Measurements from ENCODE around the gene DNPH1. TPM values are rescaled to one million over a fixed set of nuclear protein-coding genes. Genes with fewer than 3 reads are reported as not detected.

Gene DNPH1
- total RNA-seq, 4 donors from 2014 or later = 42.3 to 87.6 (median 69.2) TPM

DNA sequence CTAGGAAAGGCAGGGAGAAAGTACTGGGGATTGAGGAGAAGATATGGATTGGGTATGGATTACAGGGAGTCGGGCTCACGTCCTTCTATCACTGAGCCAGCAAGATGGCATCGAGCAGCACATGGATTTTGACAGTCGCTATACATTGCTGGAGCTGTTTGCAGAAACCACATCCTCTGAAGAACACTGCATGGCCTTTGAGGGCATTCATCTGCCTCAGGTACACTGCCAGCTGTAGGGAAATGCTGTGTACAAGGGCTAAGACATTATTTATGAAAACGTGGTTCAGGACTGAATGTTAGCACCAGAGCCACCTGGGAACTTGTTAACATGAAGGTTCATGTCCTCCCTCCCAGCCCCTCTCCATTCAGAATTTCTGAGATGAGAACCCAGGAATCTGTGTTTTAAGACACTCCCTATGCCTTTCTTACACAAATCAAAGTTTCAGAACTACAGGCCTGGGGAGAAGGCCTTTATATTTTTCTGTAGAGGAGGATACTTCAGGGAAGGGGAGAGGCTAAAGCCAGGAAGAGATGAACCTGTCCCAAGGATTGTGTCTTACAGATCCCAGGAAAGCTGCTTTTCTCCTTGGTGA lies 43.8 kb downstream of the DNPH1 start:
- TF ChIP-seq, protein P1, sequence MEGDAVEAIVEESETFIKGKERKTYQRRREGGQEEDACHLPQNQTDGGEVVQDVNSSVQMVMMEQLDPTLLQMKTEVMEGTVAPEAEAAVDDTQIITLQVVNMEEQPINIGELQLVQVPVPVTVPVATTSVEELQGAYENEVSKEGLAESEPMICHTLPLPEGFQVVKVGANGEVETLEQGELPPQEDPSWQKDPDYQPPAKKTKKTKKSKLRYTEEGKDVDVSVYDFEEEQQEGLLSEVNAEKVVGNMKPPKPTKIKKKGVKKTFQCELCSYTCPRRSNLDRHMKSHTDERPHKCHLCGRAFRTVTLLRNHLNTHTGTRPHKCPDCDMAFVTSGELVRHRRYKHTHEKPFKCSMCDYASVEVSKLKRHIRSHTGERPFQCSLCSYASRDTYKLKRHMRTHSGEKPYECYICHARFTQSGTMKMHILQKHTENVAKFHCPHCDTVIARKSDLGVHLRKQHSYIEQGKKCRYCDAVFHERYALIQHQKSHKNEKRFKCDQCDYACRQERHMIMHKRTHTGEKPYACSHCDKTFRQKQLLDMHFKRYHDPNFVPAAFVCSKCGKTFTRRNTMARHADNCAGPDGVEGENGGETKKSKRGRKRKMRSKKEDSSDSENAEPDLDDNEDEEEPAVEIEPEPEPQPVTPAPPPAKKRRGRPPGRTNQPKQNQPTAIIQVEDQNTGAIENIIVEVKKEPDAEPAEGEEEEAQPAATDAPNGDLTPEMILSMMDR (IDR thresholded peaks at IDR 0.05 in 4 of 5, conservative IDR thresholded peaks at IDR 0.05 in 1 of 5) = no peak
- no peak for TF ChIP-seq POLR2A (IDR thresholded peaks at IDR 0.05)
- no peak for ATAC-seq
- Histone ChIP-seq H3K27ac (no peak overlapping the region), H3K9me3 (no peaks in the 10 kb centered on the region), H3K4me1 (peaks cover 16 to 22% of the 10 kb centered on the region in 2 donors), H3K36me3 (peaks cover 0 to 55% of the 10 kb centered on the region in 2 donors), H3K4me3 (no peak overlapping the region), H3K27me3 (no peaks in the 10 kb centered on the region)
- no peak for DNase-seq
- in situ Hi-C loops (cut with MboI; ENCODE audit: low sequenced_read_pairs in 4 of 4) = no loop called here
- intact Hi-C loops (cut with DNase I; ENCODE audit: low total_unique reads) = no loop called here

DNA sequence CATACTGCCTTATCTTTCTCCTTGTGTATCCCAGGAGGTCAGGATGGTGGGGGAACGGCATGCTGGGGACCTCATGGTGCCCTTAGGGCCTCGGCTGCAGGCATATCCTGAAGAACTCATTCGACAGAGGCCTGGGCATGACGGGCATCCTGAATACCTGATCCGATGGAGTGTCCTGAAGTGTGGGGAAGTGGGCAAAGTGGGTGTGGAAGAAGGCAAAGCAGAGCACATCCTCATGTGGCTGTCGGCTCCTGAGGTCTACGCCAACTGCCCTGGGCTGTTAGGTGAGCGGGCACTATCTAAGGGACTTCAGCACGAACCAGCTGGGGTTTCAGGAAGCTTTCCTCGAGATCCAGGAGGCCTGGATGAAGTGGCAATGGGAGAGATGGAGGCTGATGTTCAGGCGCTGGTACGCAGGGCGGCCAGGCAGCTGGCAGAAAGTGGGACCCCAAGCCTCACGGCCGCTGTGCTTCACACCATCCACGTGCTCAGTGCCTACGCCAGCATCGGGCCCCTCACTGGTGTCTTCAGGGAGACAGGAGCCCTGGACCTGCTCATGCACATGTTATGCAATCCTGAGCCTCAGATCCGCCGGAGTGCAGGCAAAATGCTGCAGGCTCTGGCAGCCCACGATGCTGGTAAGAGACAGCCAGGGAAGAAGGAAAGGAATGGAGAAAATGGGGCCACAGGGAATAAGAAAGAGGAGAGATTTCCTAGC lies 44.9 kb downstream of the DNPH1 start:
- DNase-seq (no peak), ATAC-seq (no peak)
- Histone ChIP-seq H3K4me1 (peaks cover 16 to 22% of the 10 kb centered on the region in 2 donors), H3K9me3 (no peaks in the 10 kb centered on the region), H3K27ac (no peak overlapping the region), H3K27me3 (no peaks in the 10 kb centered on the region), H3K36me3 (peaks cover 0 to 54% of the 10 kb centered on the region in 2 donors), H3K4me3 (no peak overlapping the region)
- in situ Hi-C loops (cut with MboI; ENCODE audit: low sequenced_read_pairs in 4 of 4) = no loop called here
- TF ChIP-seq, protein P1 (IDR thresholded peaks at IDR 0.05 in 4 of 5, conservative IDR thresholded peaks at IDR 0.05 in 1 of 5) = no peak
- no peak for TF ChIP-seq POLR2A (IDR thresholded peaks at IDR 0.05)
- intact Hi-C loops (cut with DNase I; ENCODE audit: low total_unique reads) = loop anchor here (5.0 kb wide), 1 partner anchor 333 kb away; the partner anchor contains the start of genes POLR1C and YIPF3

DNA sequence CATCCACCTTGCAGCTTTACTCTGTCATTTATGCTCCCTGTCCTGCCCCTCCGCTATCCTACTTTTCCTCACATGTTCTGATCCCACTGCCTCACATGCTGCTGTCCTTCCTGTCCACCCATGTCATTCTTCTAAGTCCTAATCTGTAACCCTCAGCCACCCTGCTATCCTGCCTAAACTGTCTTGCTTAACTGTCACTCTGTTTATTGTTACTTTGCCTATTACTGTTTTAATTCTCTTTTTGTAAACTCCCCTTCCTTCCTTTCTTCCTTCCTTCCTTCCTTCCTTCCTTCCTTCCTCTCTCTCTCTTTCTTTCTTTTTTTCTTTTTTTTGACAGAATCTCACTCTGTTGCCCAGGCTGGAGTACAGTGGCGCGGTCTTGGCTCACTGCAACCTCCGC lies 45.8 kb downstream of the DNPH1 start:
- peak overlapping the region in 2 of 4 donors; percentile 83 to 99 for H3K4me3 ChIP-seq
- no peaks in the 10 kb centered on the region for H3K27me3 ChIP-seq
- in situ Hi-C loops (cut with MboI; ENCODE audit: low sequenced_read_pairs in 4 of 4) = no loop called here
- peaks cover 0 to 54% of the 10 kb centered on the region in 2 donors for H3K36me3 ChIP-seq
- TF ChIP-seq, protein P1 (IDR thresholded peaks at IDR 0.05 in 4 of 5, conservative IDR thresholded peaks at IDR 0.05 in 1 of 5) = no peak
- TF ChIP-seq POLR2A (IDR thresholded peaks at IDR 0.05) = no peak
- intact Hi-C loops (cut with DNase I; ENCODE audit: low total_unique reads) = loop anchor here (5.0 kb wide), 1 partner anchor 334 kb away; the partner anchor contains the start of genes POLR1C and YIPF3
- ATAC-seq (no peak), DNase-seq (no peak)
- no peaks in the 10 kb centered on the region for H3K9me3 ChIP-seq
- H3K27ac ChIP-seq = peak overlapping the region in 2 of 4 donors; percentile 86 to 88
- H3K4me1 ChIP-seq = peaks cover 16 to 22% of the 10 kb centered on the region in 2 donors

DNA sequence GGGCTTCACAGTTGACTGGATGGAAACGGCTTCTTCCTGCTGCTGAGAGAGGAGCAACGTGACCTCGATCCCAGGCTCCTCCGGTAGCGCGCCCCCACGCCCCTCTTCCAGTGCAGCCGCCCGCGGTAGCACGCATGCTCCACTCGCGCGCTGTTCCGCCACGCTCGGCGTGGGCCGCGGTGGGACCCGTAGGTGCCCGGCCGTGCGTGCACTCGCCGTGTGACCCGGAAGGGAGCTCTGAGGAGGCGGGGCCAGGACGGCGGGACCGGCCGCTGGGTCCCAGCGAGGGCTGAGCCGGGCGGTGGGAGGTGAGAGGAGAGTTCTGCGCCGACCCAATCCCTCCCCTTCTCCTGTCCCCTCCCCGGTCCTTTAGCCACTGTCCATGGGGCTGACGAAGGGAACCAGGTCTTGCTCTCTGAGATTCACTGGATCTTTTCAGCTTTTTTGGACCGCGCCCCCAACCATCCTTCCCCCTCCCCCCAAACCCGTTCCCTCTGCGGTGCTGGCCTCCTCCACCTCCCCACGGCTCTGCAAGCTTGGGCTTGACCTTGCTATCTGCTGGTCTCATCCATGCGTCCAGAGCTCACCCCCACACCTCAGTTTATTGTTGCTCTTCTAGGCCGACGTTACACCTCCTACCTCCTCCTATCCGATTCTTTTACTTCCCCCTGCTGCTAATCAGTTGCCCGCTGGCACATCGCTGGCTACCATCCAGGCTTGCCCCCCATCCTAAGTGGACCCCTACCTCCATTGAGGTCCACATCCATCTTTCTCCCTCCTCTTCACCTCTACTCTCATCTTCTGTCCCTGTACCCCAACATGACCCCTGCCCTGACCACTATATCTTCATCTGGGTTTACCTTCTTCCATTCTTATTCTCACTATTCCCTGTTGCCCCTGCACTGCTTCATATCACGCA lies 47.1 kb downstream of the DNPH1 start, which contains the start of gene CUL9:
Gene CUL9 (plus strand): TSS at position 255 of the 919 bp plus-strand sequence. CDS start 2,115 bp downstream, outside the sequence.
- no peaks in the 10 kb centered on the region for H3K9me3 ChIP-seq
- DNase-seq (peak; percentile 76 to 83), ATAC-seq (peak; percentile 94 to 96)
- H3K4me3 ChIP-seq = peak within 1 kb of the TSS; percentile 57 to 99 (median 82)
- in situ Hi-C loops (cut with MboI; ENCODE audit: low sequenced_read_pairs in 4 of 4) (no loop called here), intact Hi-C loops (cut with DNase I; ENCODE audit: low total_unique reads) (loop anchor here (5.0 kb wide), 1 partner anchor 335 kb away; the partner anchor contains the start of genes POLR1C and YIPF3)
- peak within 1 kb of the TSS; percentile 78 to 88 (median 84) for H3K27ac ChIP-seq
- peaks cover 0 to 52% of the 10 kb centered on the region in 2 donors for H3K36me3 ChIP-seq
- peaks cover 16 to 22% of the 10 kb centered on the region in 2 donors for H3K4me1 ChIP-seq
- peak; percentile 50 to 72 for TF ChIP-seq POLR2A (IDR thresholded peaks at IDR 0.05)
- TF ChIP-seq, protein P1 (IDR thresholded peaks at IDR 0.05 in 4 of 5, conservative IDR thresholded peaks at IDR 0.05 in 1 of 5) = peak in 1 of 5 experiments; percentile 13
- H3K27me3 ChIP-seq = no peaks in the 10 kb centered on the region
